A549 (cell line): ENCODE results near the gene RIN3. TPM values are rescaled to one million over a fixed set of nuclear protein-coding genes. Genes with fewer than 3 reads are reported as not detected.
"Not testable (repeated sequence)": the region's sequence is repeated elsewhere in the genome, so short reads cannot be mapped to it uniquely, and the experiment has no call there.

Experiments
- ATAC-seq, 2 experiments: fragments of 200-7000 bp in 1 of 2; fragments of >200 bp in 1 of 2; cut with Nextera tagmentation in 1 of 2; cut with Tn5 transposase in 1 of 2; 3 replicates each; pipeline versions ENCODE4 v1.8.0 to v1.9.1; 2018 to 2020; ENCODE audit warnings: mild to moderate bottlenecking in 1 of 2, moderate library complexity in 1 of 2
- CTCF ChIA-PET: fragments of 300-600 bp; sonication (Branson Sonifier 250); formaldehyde crosslinking; extraction: SDS; loops from one replicate; lab custom pipeline; 2021; ENCODE audit warnings: antibody characterized with exemption, inconsistent platforms; lab: Yijun Ruan, JAX
- POLR2A ChIA-PET: fragments of 350-600 bp; formaldehyde crosslinking; extraction: SDS; loops from one replicate; lab custom pipeline; 2021; ENCODE audit warnings: antibody characterized with exemption, inconsistent platforms; lab: Yijun Ruan, JAX
- DNase-seq, 2 experiments: peaks; one replicate each; pipeline versions ENCODE4 v3.0.0 to v3.0.0-alpha.2; 2011 to 2016; ENCODE audit warnings: low read depth in 1 of 2, low spot score in 1 of 2
- FAIRE-seq: peaks from 2 replicates; lab custom pipeline; 2011; peaks lifted over from hg19 to GRCh38; lab: Jason Lieb, UNC
- H3K27ac ChIP-seq, 2 experiments: fragments of >200 bp; sonication (Bioruptor Twin); formaldehyde crosslinking; 3 replicates each; pipeline ENCODE4 v1.5.1; 2016 to 2017
- H3K4me1 ChIP-seq: fragments of >200 bp; sonication (Bioruptor Twin); formaldehyde crosslinking; 3 replicates; pipeline ENCODE4 v1.6.1; 2016
- H3K4me2 ChIP-seq: fragments of >200 bp; sonication (Bioruptor Twin); formaldehyde crosslinking; 3 replicates; pipeline ENCODE4 v1.6.1; 2016
- H3K4me3 ChIP-seq: fragments of >200 bp; sonication (Bioruptor Twin); formaldehyde crosslinking; 3 replicates; pipeline ENCODE4 v1.5.1; 2016
- H3K9me3 ChIP-seq: fragments of >200 bp; sonication (Bioruptor Twin); formaldehyde crosslinking; 3 replicates; pipeline ENCODE4 v1.6.1; 2016
- CHD2 ChIP-seq: fragments of 150-350 bp; IDR thresholded peaks from 2 replicates; pipeline ENCODE4 v1.6.1; 2014; ENCODE audit warnings: low read length; ENCODE audit not compliant: partially characterized antibody
- FOSL2 ChIP-seq, 2 experiments: fragments of 450-650 bp in 1 of 2; fragments of >200 bp in 1 of 2; sonication (Bioruptor Twin) in 1 of 2; formaldehyde crosslinking; IDR thresholded peaks; 2 replicates each; pipeline versions ENCODE4 v1.5.0 to v1.6.1; 2016 to 2020; ENCODE audit warnings: mild to moderate bottlenecking in 1 of 2, moderate library complexity in 1 of 2
- HDAC2 ChIP-seq: fragments of 200-600 bp; sonication (generic); IDR thresholded peaks from 2 replicates; pipeline ENCODE4 v1.6.1; 2016
- HOXB13 ChIP-seq: fragments of 250-450 bp; sonication (Bioruptor Pico); IDR thresholded peaks from 2 replicates; pipeline ENCODE4 v1.5.0; 2020; ENCODE audit warnings: low read depth, mild to moderate bottlenecking, moderate library complexity
- MAFK ChIP-seq: fragments of 450-650 bp; IDR thresholded peaks from 2 replicates; pipeline ENCODE4 v1.6.1; 2014; ENCODE audit not compliant: partially characterized antibody
- NR3C1 ChIP-seq: fragments of >200 bp; sonication (Bioruptor Twin); formaldehyde crosslinking; IDR thresholded peaks from 3 replicates; pipeline ENCODE4 v1.6.1; 2017
- RAD21 ChIP-seq, 2 experiments: fragments of >200 bp in 1 of 2; sonication (Bioruptor Twin) in 1 of 2; formaldehyde crosslinking in 1 of 2; IDR thresholded peaks in 1 of 2; conservative IDR thresholded peaks in 1 of 2; 2 replicates in 1 of 2; 3 replicates in 1 of 2; pipeline ENCODE4 v1.6.1; 2012 to 2018; ENCODE audit warnings: inconsistent platforms in 1 of 2
- RFX5 ChIP-seq: fragments of 450-650 bp; IDR thresholded peaks from 2 replicates; pipeline ENCODE4 v1.7.1; 2014; ENCODE audit warnings: antibody characterized with exemption, mild to moderate bottlenecking, moderate library complexity
- RNF2 ChIP-seq: fragments of 200-600 bp; sonication (generic); IDR thresholded peaks from 2 replicates; pipeline ENCODE4 v1.6.1; 2016; ENCODE audit warnings: low read depth, mild to moderate bottlenecking, antibody characterized with exemption, moderate library complexity, borderline replicate concordance
- SMC3 ChIP-seq: fragments of >200 bp; sonication (Bioruptor Twin); formaldehyde crosslinking; IDR thresholded peaks from 3 replicates; pipeline ENCODE4 v1.6.1; 2018; ENCODE audit warnings: inconsistent platforms
- ZC3H11A ChIP-seq: fragments of 450-650 bp; IDR thresholded peaks from 2 replicates; pipeline ENCODE4 v1.6.1; 2014; ENCODE audit warnings: antibody characterized with exemption, mild to moderate bottlenecking
- ZSCAN20 ChIP-seq: fragments of 250-450 bp; sonication (Bioruptor Pico); IDR thresholded peaks from 2 replicates; pipeline ENCODE4 v1.8.0; 2022; ENCODE audit warnings: mild to moderate bottlenecking, moderate library complexity
- WGBS: methylation state at CpG from one replicate; pipeline ENCODE4 v1.1.6; 2017; ENCODE audit errors: missing lambda C conversion rate; 5-methylcytosine and 5-hydroxymethylcytosine counted together
- polyA plus RNA-seq, 4 experiments: library from polyadenylated mRNA; depleted of rRNA in 3 of 4; stranded (reverse); fragments of >200 nt; fragmentation: RNase III in 1 of 4; extraction: RNeasy Plus Mini Kit Qiagen cat#74134 plus additional on column Dnase treatment in 1 of 4; gene quantifications; 2 replicates in 3 of 4; 3 replicates in 1 of 4; pipeline ENCODE4 v1.2.3, GENCODE V29; 2011 to 2017
- TF ChIP-seq, protein P1 (sequence below): IDR thresholded peaks from 2 replicates; pipeline ENCODE4 v1.6.1; 2012; ENCODE audit warnings: low read depth, borderline replicate concordance
- TF ChIP-seq, protein P2 (sequence below): fragments of >200 bp; sonication (Bioruptor Twin); formaldehyde crosslinking; IDR thresholded peaks from 3 replicates; pipeline ENCODE4 v1.5.1; 2016
- TF ChIP-seq, protein P3 (sequence below): fragments of >200 bp; sonication (Bioruptor Twin); formaldehyde crosslinking; IDR thresholded peaks from 3 replicates; pipeline ENCODE4 v1.6.1; 2016

The RIN3 gene
- polyA plus RNA-seq, 2 of the 4 experiments (the other 2 are of a cell fraction), result 5.6 to 14.5 TPM

DNA sequence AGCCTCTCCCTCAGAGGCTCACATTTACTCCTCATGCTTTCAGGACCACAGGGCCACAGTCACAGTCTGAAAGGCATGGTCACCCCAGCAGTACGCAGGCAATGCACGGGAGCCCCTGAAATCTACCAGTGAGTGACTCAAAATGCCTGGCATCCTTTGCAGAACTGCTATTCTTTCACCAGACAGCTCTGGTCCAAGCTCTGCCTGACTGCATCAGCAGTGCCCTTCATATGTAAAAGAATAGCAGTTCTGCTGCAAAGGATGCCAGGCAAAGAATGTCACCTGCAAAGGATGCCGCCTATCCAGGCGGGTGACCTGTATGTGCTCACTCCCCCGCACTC, 196.4 kb downstream of the RIN3 start:
- ChIA-PET CTCF (interaction anchor here (1.4 to 12.3 kb wide), 5 partner anchors 20 to 575 kb away, joined by 4 to 132 read pairs (median 7); no protein-coding TSS in a partner anchor), POLR2A (no interaction called here)
- ATAC-seq (no peak), FAIRE-seq (no peak), DNase-seq (no peak)
- TF ChIP-seq NR3C1 (no peak), HDAC2 (no peak), FOSL2 (IDR thresholded peaks at IDR 0.05) (no peak), FOSL2 (CRISPR knock-in tag; IDR thresholded peaks at IDR 0.05) (no peak)
- TF ChIP-seq, protein P1, sequence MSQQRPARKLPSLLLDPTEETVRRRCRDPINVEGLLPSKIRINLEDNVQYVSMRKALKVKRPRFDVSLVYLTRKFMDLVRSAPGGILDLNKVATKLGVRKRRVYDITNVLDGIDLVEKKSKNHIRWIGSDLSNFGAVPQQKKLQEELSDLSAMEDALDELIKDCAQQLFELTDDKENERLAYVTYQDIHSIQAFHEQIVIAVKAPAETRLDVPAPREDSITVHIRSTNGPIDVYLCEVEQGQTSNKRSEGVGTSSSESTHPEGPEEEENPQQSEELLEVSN, result no peak
- H3K4me2 ChIP-seq, result no peak overlapping the region
- no peak overlapping the region for H3K27ac ChIP-seq
- 89% methylated on average over 5 of the region's 5 CpGs for WGBS
- H3K4me1 ChIP-seq, result peaks cover 8% of the 10 kb centered on the region; the same call in 2 of the 3 replicates
- no peak overlapping the region for H3K4me3 ChIP-seq
- H3K9me3 ChIP-seq, result no peaks in the 10 kb centered on the region

DNA sequence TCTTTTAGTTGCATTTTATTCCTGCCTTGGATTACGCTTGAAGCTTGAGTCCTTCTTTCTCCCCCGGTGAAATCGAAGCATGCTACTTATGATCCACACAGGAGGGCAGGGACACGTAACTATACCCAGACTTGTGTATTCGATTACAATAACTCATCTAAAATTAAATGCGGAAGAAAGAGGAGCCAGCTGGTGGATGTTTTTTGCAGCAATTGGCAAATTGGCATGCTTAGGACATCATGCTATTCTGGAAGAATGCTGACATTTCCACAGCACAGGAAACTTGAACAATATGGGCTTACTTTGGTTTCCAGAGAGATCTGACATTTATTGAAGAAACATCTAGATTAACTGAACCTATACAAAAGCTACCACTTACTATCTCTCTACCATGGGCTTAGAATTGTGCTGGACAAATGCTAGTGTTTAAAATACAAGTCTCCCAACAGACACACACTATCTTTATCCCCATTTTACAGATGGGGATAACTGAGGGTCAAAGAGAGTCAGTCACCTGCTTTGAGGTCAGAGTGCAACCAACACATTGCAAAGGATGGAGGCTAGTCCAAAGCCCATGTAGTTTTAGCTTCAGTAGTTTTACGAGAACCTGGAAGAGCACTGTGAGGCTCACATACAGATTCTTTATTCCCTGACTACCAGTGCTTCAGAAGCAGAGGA, 198.5 kb downstream of the RIN3 start:
- Histone ChIP-seq H3K4me2 (no peak overlapping the region), H3K27ac (no peak overlapping the region), H3K9me3 (no peaks in the 10 kb centered on the region), H3K4me3 (no peak overlapping the region), H3K4me1 (peaks cover 8% of the 10 kb centered on the region; the same call in 2 of the 3 replicates)
- WGBS, result 92% methylated on average over 7 of the region's 7 CpGs
- ChIA-PET POLR2A (interaction anchor here (1.1 kb wide), 1 partner anchor 36 kb away, joined by 4 read pairs; the partner anchor contains the start of gene LGMN), CTCF (interaction anchor here (1.0 to 12.3 kb wide), 10 partner anchors 14 to 74 kb away, joined by 3 to 132 read pairs (median 6); no protein-coding TSS in a partner anchor)
- TF ChIP-seq HOXB13 (CRISPR knock-in tag) (no peak), CHD2 (no peak), RNF2 (no peak)
- no peak for DNase-seq
- ATAC-seq, result no peak
- no peak for FAIRE-seq

DNA sequence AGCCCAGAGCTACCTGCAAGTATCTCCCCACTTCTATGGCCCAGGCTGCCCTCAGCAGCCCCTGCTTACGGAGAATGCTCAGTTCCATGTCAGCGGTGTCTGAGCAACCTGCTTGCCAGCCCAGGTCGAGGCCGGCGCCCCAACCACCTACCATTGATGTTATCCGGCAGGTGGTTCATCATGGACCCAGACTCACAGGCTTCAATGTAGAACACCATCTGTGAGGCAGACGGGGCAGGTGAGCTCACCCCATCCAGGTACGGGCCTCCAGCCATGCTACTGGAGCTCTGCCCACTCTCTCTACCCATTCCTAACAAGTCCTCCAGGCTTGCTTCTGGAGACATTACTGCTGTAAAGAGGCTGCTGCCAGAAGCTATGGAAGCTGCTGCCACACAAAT, 199.1 kb downstream of the RIN3 start:
- FAIRE-seq, result no peak
- CTCF ChIA-PET, result interaction anchor here (0.6 to 12.3 kb wide), 10 partner anchors 13 to 73 kb away, joined by 3 to 132 read pairs (median 4); no protein-coding TSS in a partner anchor

DNA sequence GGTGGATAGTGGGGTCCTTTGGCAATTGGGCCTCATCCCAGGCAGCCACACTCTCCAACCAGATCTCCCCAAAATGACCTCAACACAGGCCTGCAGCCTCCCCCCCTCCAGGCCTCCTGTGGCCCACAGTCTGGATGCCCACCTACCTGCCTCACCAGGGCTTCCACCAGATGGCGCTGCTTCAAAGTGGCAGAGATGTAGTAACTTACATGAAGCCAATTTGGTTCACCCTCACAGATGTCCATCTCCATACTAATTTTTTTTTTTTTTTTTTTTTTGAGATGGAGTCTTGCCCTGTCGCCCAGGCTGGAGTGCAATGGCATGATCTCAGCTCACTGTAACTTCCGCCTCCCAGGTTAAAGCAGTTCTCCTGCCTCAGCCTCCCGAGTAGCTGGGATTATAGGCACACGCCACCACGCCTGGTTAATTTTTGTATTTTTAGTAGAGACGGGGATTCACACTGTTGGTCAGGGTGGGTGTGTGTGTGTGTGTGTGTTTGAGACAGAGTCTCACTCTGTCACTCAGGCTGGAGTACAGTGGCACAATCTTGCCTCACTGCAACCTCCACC, 201.2 kb downstream of the RIN3 start:
- peak; percentile 90 to 97 for ATAC-seq
- H3K4me3 ChIP-seq, POLR2A ChIA-PET, H3K4me2 ChIP-seq, H3K4me1 ChIP-seq, H3K27ac ChIP-seq, FAIRE-seq, H3K9me3 ChIP-seq: not testable (repeated sequence)
- WGBS, result 66% methylated on average over 7 of the region's 7 CpGs
- DNase-seq, result peak; percentile 77 to 87
- TF ChIP-seq, protein P2, sequence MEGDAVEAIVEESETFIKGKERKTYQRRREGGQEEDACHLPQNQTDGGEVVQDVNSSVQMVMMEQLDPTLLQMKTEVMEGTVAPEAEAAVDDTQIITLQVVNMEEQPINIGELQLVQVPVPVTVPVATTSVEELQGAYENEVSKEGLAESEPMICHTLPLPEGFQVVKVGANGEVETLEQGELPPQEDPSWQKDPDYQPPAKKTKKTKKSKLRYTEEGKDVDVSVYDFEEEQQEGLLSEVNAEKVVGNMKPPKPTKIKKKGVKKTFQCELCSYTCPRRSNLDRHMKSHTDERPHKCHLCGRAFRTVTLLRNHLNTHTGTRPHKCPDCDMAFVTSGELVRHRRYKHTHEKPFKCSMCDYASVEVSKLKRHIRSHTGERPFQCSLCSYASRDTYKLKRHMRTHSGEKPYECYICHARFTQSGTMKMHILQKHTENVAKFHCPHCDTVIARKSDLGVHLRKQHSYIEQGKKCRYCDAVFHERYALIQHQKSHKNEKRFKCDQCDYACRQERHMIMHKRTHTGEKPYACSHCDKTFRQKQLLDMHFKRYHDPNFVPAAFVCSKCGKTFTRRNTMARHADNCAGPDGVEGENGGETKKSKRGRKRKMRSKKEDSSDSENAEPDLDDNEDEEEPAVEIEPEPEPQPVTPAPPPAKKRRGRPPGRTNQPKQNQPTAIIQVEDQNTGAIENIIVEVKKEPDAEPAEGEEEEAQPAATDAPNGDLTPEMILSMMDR, result peak; percentile 75
- peak; percentile 87 for TF ChIP-seq SMC3
- peak; percentile 75 to 82 for TF ChIP-seq RAD21 (conservative IDR thresholded peaks at IDR 0.05 in 1 of 2, IDR thresholded peaks at IDR 0.05 in 1 of 2)
- CTCF ChIA-PET, result interaction anchor here (0.6 to 12.3 kb wide), 18 partner anchors 11 to 626 kb away, joined by 3 to 132 read pairs (median 4); no protein-coding TSS in a partner anchor

More for the DNA sequence above, 199.1 kb downstream of the RIN3 start:
- TF ChIP-seq, protein P3, sequence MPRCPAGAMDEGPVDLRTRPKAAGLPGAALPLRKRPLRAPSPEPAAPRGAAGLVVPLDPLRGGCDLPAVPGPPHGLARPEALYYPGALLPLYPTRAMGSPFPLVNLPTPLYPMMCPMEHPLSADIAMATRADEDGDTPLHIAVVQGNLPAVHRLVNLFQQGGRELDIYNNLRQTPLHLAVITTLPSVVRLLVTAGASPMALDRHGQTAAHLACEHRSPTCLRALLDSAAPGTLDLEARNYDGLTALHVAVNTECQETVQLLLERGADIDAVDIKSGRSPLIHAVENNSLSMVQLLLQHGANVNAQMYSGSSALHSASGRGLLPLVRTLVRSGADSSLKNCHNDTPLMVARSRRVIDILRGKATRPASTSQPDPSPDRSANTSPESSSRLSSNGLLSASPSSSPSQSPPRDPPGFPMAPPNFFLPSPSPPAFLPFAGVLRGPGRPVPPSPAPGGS, result no peak
- no peak for TF ChIP-seq ZSCAN20 (CRISPR knock-in tag)
- TF ChIP-seq, protein P1, result no peak
- TF ChIP-seq MAFK, result no peak
- TF ChIP-seq RFX5, result no peak
- TF ChIP-seq ZC3H11A, result no peak
- Histone ChIP-seq H3K4me2 (no peak overlapping the region), H3K27ac (no peak overlapping the region), H3K4me1 (peaks cover 8% of the 10 kb centered on the region; the same call in 2 of the 3 replicates), H3K4me3 (no peak overlapping the region), H3K9me3 (no peaks in the 10 kb centered on the region)
- 92% methylated on average over 7 of the region's 8 CpGs for WGBS
- ATAC-seq, result no peak
- no peak for DNase-seq
- POLR2A ChIA-PET, result interaction anchor here (1.1 kb wide), 1 partner anchor 36 kb away, joined by 4 read pairs; the partner anchor contains the start of gene LGMN
